Measurements from ENCODE around the gene GP9. TPM values are rescaled to one million over a fixed set of nuclear protein-coding genes. Genes with fewer than 3 reads are reported as not detected.
A peak's percentile ranks its signal among the peaks of the same experiment; 100 is the strongest.

The GP9 gene
- 0.40 TPM for total RNA-seq
- under 1 TPM; 0.23 to 0.81 (median 0.52) TPM for polyA plus RNA-seq (ENCODE audit: insufficient read depth in 1 of 8, insufficient read length in 8 of 8, low replicate concordance in 1 of 8)
- long read RNA-seq, donor 1, result 0 reads
- long read RNA-seq, donor 2, result 0 reads
- long read RNA-seq, donor 3, result 0 reads
- long read RNA-seq, donor 4, result 0 reads
- long read RNA-seq, donor 5, result 0 reads
- long read RNA-seq, donor 6, result 0 reads
- long read RNA-seq, donor 7, result 0 reads
- long read RNA-seq, donor 8, result 0 reads
- long read RNA-seq, donor 9, result 0 reads
- long read RNA-seq, donor 10, result 0 reads
- long read RNA-seq, donor 11, result 0 reads

DNA sequence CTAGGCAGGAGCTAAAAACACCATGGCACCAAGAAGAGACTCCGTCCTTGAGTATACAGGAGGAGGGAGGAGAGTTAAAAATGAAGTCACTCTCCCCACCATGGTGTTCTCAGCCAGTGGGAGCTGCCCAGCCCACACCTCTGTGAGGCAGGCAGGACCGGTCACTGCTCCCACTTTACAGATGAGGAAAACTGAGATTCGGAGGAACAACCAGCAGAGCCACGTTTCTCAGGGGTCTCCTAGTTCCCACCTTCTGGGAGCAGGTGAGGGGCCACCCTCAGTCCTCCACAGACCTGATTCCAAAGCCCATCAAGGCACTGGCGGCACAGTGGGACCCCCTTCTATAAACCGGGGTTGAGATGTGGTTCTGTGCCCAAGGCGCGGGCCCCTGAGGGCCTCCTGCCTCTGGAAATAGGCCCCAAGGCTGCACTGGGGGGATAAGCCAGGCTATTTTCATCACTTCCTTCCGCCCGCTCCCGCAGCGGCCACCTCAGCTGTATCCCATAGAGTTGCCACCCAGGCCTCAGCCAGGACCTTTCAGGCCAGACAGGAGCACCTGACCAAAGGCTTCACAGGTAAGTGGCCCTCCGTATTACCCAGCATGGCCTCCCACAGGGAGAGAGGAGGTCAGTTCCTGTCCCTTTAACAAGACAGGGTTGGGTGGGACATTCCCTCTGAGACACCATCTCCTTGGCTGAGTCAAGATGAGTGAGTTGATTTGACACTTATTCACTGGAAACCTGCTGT is at the start of gene GP9:
Gene GP9 (plus strand): TSS at position 504 of the 747 bp plus-strand sequence. CDS start 961 bp downstream, outside the sequence.
- no peak within 1 kb of the TSS for H3K4me3 ChIP-seq (ENCODE audit: low read length)
- H3K27ac ChIP-seq (ENCODE audit: low read length), result peak within 1 kb of the TSS; percentile 13
- no peak for DNase-seq
- H3K9me3 ChIP-seq (replicated peaks; ENCODE audit: control insufficient read depth, low read depth, low read length), result no peaks in the 10 kb centered on the region
- 82% methylated on average over 3 of the region's 13 CpGs for whole genome bisulfite sequencing (ENCODE audit: insufficient coverage)
- H3K4me1 ChIP-seq (ENCODE audit: control insufficient read depth, insufficient read depth, low read length), result peaks cover 13% of the 10 kb centered on the region
- no peaks in the 10 kb centered on the region for H3K36me3 ChIP-seq (ENCODE audit: control insufficient read depth, insufficient read depth, low read length)
- no peaks in the 10 kb centered on the region for H3K27me3 ChIP-seq (ENCODE audit: control insufficient read depth, insufficient read depth, low read length)

DNA sequence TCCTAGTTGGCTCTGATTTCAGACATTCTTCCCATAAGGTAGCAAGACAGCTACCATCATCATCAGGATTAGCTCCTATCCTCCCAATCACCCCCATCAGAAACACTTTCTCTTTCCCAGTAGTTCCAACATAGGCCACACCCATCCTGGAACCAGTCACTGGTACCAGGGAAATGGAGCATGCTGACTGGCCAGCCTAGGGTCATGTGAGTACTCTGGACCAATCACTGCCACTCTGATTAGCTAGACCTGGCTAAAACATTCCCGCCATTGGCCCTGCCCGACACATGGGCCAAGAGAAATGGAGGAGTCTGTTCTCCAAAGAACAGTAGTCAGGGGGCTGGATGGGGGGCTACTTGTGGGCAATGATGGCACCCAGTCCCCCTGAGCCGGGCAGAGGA is 47.1 kb upstream of the GP9 start:
- no peaks in the 10 kb centered on the region for H3K9me3 ChIP-seq (replicated peaks; ENCODE audit: control insufficient read depth, low read depth, low read length)
- peaks cover 2% of the 10 kb centered on the region for H3K27me3 ChIP-seq (ENCODE audit: control insufficient read depth, insufficient read depth, low read length)
- H3K4me3 ChIP-seq (ENCODE audit: low read length), result no peak overlapping the region
- no peak for DNase-seq
- no peaks in the 10 kb centered on the region for H3K36me3 ChIP-seq (ENCODE audit: control insufficient read depth, insufficient read depth, low read length)
- 81% methylated on average over 3 of the region's 3 CpGs for WGBS (ENCODE audit: insufficient coverage)
- peaks cover 29% of the 10 kb centered on the region for H3K4me1 ChIP-seq (ENCODE audit: control insufficient read depth, insufficient read depth, low read length)
- no peak overlapping the region for H3K27ac ChIP-seq (ENCODE audit: low read length)

DNA sequence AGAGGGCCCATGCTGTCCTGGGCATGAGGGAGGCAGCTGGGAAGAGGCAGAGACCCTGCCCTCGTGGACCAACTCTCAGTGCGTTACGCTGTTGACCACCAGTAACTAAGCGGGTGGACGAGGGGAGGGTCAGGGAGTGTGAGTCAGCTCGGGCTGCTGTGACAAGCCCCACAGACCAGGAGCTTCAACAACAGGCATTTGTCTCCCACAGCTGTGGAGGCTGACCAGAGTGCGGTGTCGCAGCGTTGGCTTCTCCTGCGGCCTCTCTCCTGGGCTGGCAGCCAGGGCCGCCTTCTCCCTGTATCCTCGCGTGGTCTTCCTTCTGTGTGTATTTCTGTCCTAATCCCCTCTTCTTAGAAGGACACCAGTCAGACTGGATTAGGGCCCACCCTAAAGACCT is 46.4 kb upstream of the GP9 start:
- H3K4me1 ChIP-seq (ENCODE audit: control insufficient read depth, insufficient read depth, low read length), result peaks cover 29% of the 10 kb centered on the region
- H3K27ac ChIP-seq (ENCODE audit: low read length), result no peak overlapping the region
- 60% methylated on average over 12 of the region's 13 CpGs for WGBS (ENCODE audit: insufficient coverage)

DNA sequence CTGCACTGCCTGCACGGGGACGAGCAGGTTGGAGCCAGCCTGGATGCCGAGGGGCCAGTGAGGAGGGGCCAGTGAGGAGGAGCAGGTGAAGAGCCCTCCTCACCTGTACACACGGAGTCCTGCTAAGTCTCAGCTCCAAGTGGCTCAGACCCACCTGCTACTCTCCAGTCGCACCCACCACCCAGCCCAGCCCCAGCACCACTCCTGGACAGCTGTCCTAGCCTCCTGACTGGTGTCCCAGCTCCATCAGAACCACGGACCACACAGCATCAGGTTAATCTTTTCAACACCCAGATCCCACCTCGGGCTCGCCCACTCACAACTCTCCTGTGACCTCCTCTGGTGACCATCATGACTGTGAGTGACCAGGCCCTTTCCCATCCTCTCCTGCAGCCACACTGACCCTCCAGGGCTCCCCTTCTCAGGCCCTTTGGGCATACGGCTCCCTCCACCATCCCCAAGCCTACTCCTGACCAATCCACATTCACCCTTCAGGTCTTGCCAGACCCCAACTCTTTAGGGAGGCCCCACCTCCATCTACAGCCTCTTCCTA is 45.7 kb upstream of the GP9 start:
- WGBS (ENCODE audit: insufficient coverage), result 74% methylated on average over 8 of the region's 9 CpGs
- Histone ChIP-seq H3K27ac (ENCODE audit: low read length) (peak overlapping the region; percentile 60), H3K36me3 (ENCODE audit: control insufficient read depth, insufficient read depth, low read length) (no peaks in the 10 kb centered on the region), H3K4me3 (ENCODE audit: low read length) (no peak overlapping the region), H3K9me3 (replicated peaks; ENCODE audit: control insufficient read depth, low read depth, low read length) (no peaks in the 10 kb centered on the region), H3K27me3 (ENCODE audit: control insufficient read depth, insufficient read depth, low read length) (peaks cover 2% of the 10 kb centered on the region), H3K4me1 (ENCODE audit: control insufficient read depth, insufficient read depth, low read length) (peaks cover 29% of the 10 kb centered on the region)
- DNase-seq, result no peak

More for the DNA sequence above, 46.4 kb upstream of the GP9 start:
- no peaks in the 10 kb centered on the region for H3K36me3 ChIP-seq (ENCODE audit: control insufficient read depth, insufficient read depth, low read length)
- no peaks in the 10 kb centered on the region for H3K9me3 ChIP-seq (replicated peaks; ENCODE audit: control insufficient read depth, low read depth, low read length)
- H3K4me3 ChIP-seq (ENCODE audit: low read length), result no peak overlapping the region
- peaks cover 2% of the 10 kb centered on the region for H3K27me3 ChIP-seq (ENCODE audit: control insufficient read depth, insufficient read depth, low read length)
- DNase-seq, result no peak

DNA sequence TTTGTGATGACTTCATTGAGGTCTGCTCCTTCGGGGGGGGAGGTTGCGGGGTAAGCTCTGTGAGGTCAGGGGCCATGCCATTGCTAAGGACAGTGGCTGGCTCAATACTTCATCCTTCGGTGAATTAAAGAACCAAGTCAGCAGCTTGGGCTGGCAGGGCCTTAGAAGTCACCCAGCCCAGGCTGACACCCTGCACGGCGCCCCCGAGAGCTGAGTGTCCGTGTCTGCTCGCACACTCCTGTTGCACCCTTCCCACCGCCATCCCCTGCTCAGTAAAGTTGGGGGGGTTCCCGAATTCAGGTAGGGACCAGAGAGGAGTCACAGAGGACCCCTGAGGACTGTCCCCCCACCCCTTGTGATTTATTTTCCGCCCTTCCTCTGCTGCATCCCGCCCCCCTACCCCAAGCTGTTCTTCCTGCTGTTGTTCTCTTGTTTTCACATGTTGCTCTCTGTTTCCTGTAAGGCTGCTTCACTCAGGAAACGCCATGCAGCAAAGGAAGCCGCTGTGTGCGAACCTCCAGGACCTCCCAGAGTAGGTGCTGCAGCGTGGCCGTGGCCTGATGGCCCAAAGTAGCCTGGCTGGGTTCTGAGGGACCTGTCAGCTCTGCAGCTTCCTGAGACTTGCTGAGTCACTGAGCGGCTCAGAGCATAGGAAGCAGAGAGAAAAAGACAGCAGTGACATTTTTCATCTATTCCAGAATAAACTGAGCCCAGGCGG is 45.0 kb upstream of the GP9 start:
- no peaks in the 10 kb centered on the region for H3K9me3 ChIP-seq (replicated peaks; ENCODE audit: control insufficient read depth, low read depth, low read length)
- DNase-seq, result peak; percentile 58
- no peak overlapping the region for H3K4me3 ChIP-seq (ENCODE audit: low read length)
- no peaks in the 10 kb centered on the region for H3K36me3 ChIP-seq (ENCODE audit: control insufficient read depth, insufficient read depth, low read length)
- peak overlapping the region; percentile 82 for H3K27ac ChIP-seq (ENCODE audit: low read length)
- peaks cover 29% of the 10 kb centered on the region for H3K4me1 ChIP-seq (ENCODE audit: control insufficient read depth, insufficient read depth, low read length)
- peaks cover 2% of the 10 kb centered on the region for H3K27me3 ChIP-seq (ENCODE audit: control insufficient read depth, insufficient read depth, low read length)
- WGBS (ENCODE audit: insufficient coverage), result 50% methylated on average over 12 of the region's 19 CpGs

DNA sequence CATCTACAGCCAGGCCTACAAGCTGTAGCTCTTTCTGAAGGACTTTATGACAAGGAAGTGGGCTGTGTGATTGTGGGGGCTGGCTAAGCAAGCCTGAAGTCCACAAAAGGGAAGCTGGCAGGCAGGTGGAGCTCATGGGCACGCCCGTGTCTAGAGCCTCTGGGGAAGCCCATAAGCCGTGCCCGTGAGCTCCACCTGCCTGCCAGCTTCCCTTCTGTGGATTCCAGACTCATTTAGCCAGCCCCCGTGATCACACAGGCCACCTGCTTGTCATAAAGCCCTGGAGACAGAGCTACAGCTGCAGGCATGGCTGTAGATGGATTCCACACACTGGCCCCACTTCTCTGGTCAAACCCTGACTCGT is 44.2 kb upstream of the GP9 start:
- Histone ChIP-seq H3K27me3 (ENCODE audit: control insufficient read depth, insufficient read depth, low read length) (peaks cover 2% of the 10 kb centered on the region), H3K27ac (ENCODE audit: low read length) (peak overlapping the region; percentile 82), H3K36me3 (ENCODE audit: control insufficient read depth, insufficient read depth, low read length) (no peaks in the 10 kb centered on the region), H3K4me3 (ENCODE audit: low read length) (no peak overlapping the region), H3K4me1 (ENCODE audit: control insufficient read depth, insufficient read depth, low read length) (peaks cover 33% of the 10 kb centered on the region), H3K9me3 (replicated peaks; ENCODE audit: control insufficient read depth, low read depth, low read length) (no peaks in the 10 kb centered on the region)
- peak; percentile 54 for DNase-seq
- WGBS (ENCODE audit: insufficient coverage), result 12% methylated on average over 5 of the region's 6 CpGs

DNA sequence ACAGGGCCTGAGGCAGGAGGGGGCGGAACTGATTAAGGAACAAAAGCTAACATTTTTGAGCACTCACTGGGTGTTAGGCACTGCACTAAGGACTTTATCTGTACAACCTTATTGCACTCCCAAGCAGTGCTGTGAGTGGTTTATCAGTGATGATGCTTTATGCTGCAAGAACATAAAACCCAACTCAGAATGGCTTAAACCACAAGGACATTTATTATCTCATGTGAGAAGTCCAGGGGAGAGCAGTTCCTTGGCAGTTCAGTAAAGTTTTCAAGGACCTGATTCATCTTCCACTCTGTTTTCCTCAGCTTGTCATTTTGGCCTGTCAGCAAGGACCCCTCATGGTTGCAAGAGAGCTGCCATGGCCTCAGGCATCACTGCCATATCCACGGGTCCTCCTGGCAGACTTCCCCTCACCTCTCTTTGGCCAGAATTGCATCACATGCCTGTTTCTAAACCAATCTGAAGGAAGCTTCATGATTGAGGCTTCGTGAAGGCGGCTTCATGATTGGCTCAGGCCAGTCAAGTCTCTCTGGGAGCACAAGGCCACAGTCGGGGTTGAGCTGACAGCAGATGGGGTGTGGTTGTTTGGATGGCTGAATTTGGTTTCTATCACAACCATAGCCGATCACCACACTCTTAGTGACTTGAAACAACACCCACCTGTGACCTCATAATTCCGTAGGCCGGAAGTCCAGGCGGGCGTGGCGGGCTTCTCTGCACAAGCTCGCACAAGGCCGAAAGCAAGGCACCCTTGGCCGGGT is 43.7 kb upstream of the GP9 start:
- Histone ChIP-seq H3K4me1 (ENCODE audit: control insufficient read depth, insufficient read depth, low read length) (peaks cover 35% of the 10 kb centered on the region), H3K36me3 (ENCODE audit: control insufficient read depth, insufficient read depth, low read length) (no peaks in the 10 kb centered on the region), H3K9me3 (replicated peaks; ENCODE audit: control insufficient read depth, low read depth, low read length) (no peaks in the 10 kb centered on the region), H3K27ac (ENCODE audit: low read length) (peak overlapping the region; percentile 82), H3K27me3 (ENCODE audit: control insufficient read depth, insufficient read depth, low read length) (peaks cover 2% of the 10 kb centered on the region), H3K4me3 (ENCODE audit: low read length) (no peak overlapping the region)
- 73% methylated on average over 9 of the region's 14 CpGs for WGBS (ENCODE audit: insufficient coverage)
- DNase-seq, result no peak

DNA sequence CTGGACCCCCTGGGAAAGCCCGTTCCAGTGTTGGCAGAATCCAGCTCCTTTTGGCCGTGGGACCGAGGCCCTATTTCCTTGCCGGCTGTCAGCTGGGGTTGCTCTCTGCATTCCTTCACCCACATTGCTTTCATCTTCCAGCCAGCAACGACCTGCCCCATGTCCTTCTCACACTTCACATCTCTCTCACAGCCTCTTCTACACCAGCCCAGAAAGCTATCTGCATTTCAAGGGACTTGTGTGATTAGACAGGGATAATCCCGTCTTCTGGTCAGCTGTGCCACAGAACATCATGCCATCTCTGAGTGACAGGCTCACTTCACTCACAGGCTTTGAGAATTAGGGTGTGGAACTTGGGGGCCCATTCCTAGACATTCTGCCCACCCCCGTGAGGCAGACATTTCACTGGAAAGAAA is 43.1 kb upstream of the GP9 start:
- Histone ChIP-seq H3K4me3 (ENCODE audit: low read length) (no peak overlapping the region), H3K27ac (ENCODE audit: low read length) (peak overlapping the region; percentile 82), H3K9me3 (replicated peaks; ENCODE audit: control insufficient read depth, low read depth, low read length) (no peaks in the 10 kb centered on the region), H3K27me3 (ENCODE audit: control insufficient read depth, insufficient read depth, low read length) (peaks cover 2% of the 10 kb centered on the region), H3K36me3 (ENCODE audit: control insufficient read depth, insufficient read depth, low read length) (no peaks in the 10 kb centered on the region), H3K4me1 (ENCODE audit: control insufficient read depth, insufficient read depth, low read length) (peaks cover 41% of the 10 kb centered on the region)
- 34% methylated on average over 4 of the region's 7 CpGs for WGBS (ENCODE audit: insufficient coverage)
- no peak for DNase-seq

DNA sequence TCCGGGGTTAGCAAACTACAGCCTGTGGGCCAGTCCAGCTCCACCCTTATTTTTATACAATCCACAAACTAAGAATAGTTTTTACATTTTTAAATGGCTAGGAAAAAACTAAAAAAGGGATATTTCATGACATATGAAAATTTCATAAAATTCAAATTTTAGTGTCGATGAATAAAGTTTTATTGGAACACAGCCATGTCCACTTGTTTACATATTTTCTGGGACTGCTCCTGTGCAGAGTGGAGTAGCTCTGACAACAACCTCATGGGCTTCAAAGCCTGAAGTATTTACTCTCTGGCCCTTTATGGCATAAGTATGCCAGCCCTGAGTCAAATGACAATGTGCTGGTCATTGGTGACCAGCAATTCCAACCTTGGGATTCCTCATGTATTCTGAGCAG is 42.3 kb upstream of the GP9 start:
- H3K27ac ChIP-seq (ENCODE audit: low read length), result no peak overlapping the region
- H3K36me3 ChIP-seq (ENCODE audit: control insufficient read depth, insufficient read depth, low read length), result no peaks in the 10 kb centered on the region
- peaks cover 2% of the 10 kb centered on the region for H3K27me3 ChIP-seq (ENCODE audit: control insufficient read depth, insufficient read depth, low read length)
- H3K4me1 ChIP-seq (ENCODE audit: control insufficient read depth, insufficient read depth, low read length), result peaks cover 46% of the 10 kb centered on the region
- no peak overlapping the region for H3K4me3 ChIP-seq (ENCODE audit: low read length)
- no peaks in the 10 kb centered on the region for H3K9me3 ChIP-seq (replicated peaks; ENCODE audit: control insufficient read depth, low read depth, low read length)
- no CpG with 5 or more reads among the region's 2 CpGs for WGBS (ENCODE audit: insufficient coverage)
- DNase-seq, result no peak
